GM18507 (cell line): Measurements from ENCODE around the gene PADI3.

ENCODE experiments used
- DNase-seq: peaks from one replicate; pipeline ENCODE4 v3.0.0; 2011; ENCODE audit warnings: low read depth; ENCODE audit not compliant: insufficient read length; ENCODE audit errors: extremely low spot score
- FAIRE-seq: peaks from 2 replicates; lab custom pipeline; 2011; peaks lifted over from hg19 to GRCh38; lab: Jason Lieb, UNC

The PADI3 gene

GRCh38 chr1:17265950-17266349 is 17.1 kb downstream of the PADI3 start:
- FAIRE-seq = no peak

GRCh38 chr1:17270891-17271765 is 22.2 kb downstream of the PADI3 start:
- FAIRE-seq (no peak), DNase-seq (no peak)

More at GRCh38 chr1:17265950-17266349, 17.1 kb downstream of the PADI3 start:
- DNase-seq = no peak

GRCh38 chr1:17272066-17272465 is 23.2 kb downstream of the PADI3 start:
- FAIRE-seq (no peak), DNase-seq (no peak)

- no peak for DNase-seq
- FAIRE-seq = no peak
Measured at GRCh38 chr1:17272646-17273045, 23.7 kb downstream of the PADI3 start.

GRCh38 chr1:17273096-17273495 is 24.2 kb downstream of the PADI3 start:
- DNase-seq (no peak), FAIRE-seq (no peak)

GRCh38 chr1:17274186-17275170 is 25.6 kb downstream of the PADI3 start:
- peak; percentile 28 for DNase-seq
- peak; percentile 80 for FAIRE-seq

- DNase-seq = no peak
- FAIRE-seq = no peak
Measured at GRCh38 chr1:17276568-17276967, 27.7 kb downstream of the PADI3 start.

- FAIRE-seq (no peak), DNase-seq (no peak)
Measured at GRCh38 chr1:17277511-17278159, 28.7 kb downstream of the PADI3 start.

GRCh38 chr1:17278996-17279830 is 30.3 kb downstream of the PADI3 start:
- no peak for FAIRE-seq
- no peak for DNase-seq

GRCh38 chr1:17280436-17280835 is 31.5 kb downstream of the PADI3 start:
- DNase-seq (no peak), FAIRE-seq (no peak)

GRCh38 chr1:17280894-17281293 is 32.0 kb downstream of the PADI3 start:
- FAIRE-seq = no peak
- DNase-seq = no peak

- no peak for FAIRE-seq
Measured at GRCh38 chr1:17281775-17282181, 32.9 kb downstream of the PADI3 start.

GRCh38 chr1:17282836-17283235 is 33.9 kb downstream of the PADI3 start:
- FAIRE-seq = no peak

More at GRCh38 chr1:17281775-17282181, 32.9 kb downstream of the PADI3 start:
- DNase-seq = no peak

GRCh38 chr1:17286646-17287045 is 37.7 kb downstream of the PADI3 start:
- no peak for DNase-seq
- no peak for FAIRE-seq

More at GRCh38 chr1:17282836-17283235, 33.9 kb downstream of the PADI3 start:
- no peak for DNase-seq

GRCh38 chr1:17287130-17287776 is 38.4 kb downstream of the PADI3 start:
- DNase-seq = no peak
- no peak for FAIRE-seq

- DNase-seq (no peak), FAIRE-seq (no peak)
Measured at GRCh38 chr1:17289721-17290120, 40.8 kb downstream of the PADI3 start.

GRCh38 chr1:17290553-17290952 is 41.7 kb downstream of the PADI3 start:
- FAIRE-seq (no peak), DNase-seq (no peak)
